Activated naive CD8-positive, alpha-beta T cell treated with anti-CD3 and anti-CD28 coated beads, Interleukin-2, amount 50 U/mL, for 16 hours (primary cell): ENCODE results near the gene SACM1L.
"Not testable (repeated sequence)": the region's sequence is repeated elsewhere in the genome, so short reads cannot be mapped to it uniquely, and the experiment has no call there.

ENCODE experiments used
- DNase-seq: peaks from one replicate; pipeline ENCODE4 v3.0.0-alpha.2; 2020; ENCODE audit warnings: low read depth, low spot score

Gene SACM1L

DNA sequence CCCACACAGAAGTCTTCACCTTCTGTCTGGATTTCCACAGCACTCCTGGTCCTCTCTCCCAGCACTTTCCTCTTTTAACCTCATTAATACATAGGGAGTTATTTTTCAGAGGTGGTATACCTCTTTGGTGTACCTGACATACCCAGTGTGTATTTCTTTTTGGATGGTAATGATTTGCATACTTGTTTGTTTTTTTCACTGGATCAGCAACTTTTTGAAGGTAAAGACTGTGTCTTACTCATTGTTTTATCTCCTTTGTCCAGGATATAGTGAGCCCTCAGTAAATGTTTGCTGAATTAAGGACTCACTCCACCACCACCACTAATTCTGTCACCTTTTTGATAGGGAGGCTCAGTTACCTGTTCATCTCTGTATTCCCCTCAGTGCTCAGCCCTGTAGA lies 52.1 kb downstream of the SACM1L start:
- DNase-seq: no peak

DNA sequence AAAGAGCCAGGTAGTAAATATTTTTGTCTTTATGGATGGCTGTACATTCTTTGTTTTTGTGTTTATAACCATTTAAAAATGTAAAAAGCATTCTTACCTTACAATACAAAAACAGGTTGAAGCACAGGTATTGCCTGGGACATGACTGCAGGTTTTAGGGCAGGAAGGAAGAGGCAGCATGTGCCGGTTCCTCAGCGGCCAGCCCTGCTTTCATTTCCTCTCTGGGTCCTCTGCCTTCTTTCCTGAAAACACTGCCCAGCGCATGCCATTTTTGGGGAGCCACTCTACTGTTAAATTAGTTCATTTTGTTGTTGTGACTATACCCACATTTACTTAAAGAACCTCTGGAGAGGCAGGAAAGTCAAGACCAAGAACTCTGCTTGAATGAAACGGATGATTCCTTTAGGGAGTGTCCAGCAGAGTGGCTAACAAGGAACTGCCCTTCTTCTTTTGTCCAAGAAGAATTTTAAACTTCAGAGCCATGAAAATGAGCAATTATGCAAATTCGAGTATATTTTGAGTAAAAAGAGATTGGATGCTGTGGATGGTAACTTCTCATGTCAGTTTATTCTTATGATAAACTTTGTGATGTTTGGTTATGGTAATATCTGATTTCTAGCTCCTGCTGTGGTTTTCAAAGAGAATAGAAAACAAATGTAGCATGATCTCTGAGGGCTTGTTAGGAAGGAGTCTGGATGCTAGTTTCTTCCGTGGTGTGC lies 52.7 kb downstream of the SACM1L start:
- no peak for DNase-seq

- no peak for DNase-seq
Observed at GRCh38 chr3:45742461-45743089, 53.4 kb downstream of the SACM1L start.

DNA sequence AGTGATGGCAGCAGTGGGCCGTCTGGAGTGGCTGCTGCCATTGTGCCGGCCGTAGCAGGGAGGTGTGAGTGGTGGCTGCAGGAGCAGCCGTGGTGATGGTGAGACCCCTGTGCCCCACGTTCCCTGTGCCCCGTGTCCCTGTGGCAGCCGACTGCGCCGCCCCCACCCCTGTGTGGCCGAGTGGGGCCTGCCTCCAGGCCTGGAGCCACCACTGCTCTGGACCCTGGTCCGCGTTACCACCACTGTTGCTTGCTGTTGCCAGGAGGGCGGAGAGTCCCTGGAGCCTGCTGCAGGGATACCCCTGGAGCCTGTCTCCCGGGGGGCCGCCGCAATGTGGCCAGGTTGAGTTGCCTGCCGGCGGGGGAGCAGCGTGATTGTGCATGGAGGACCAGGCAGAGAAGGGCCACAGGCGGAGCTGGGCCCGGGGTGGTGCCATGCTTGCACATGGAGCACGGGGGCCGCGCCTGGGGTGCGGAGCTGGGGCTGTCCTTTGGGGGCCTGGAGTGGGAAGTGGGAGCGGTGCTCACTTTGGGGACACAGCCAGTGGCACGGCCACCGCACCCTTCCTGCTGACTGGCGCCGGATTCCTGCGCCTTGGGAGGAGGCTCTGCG lies 57.1 kb downstream of the SACM1L start:
- no peak for DNase-seq

DNA sequence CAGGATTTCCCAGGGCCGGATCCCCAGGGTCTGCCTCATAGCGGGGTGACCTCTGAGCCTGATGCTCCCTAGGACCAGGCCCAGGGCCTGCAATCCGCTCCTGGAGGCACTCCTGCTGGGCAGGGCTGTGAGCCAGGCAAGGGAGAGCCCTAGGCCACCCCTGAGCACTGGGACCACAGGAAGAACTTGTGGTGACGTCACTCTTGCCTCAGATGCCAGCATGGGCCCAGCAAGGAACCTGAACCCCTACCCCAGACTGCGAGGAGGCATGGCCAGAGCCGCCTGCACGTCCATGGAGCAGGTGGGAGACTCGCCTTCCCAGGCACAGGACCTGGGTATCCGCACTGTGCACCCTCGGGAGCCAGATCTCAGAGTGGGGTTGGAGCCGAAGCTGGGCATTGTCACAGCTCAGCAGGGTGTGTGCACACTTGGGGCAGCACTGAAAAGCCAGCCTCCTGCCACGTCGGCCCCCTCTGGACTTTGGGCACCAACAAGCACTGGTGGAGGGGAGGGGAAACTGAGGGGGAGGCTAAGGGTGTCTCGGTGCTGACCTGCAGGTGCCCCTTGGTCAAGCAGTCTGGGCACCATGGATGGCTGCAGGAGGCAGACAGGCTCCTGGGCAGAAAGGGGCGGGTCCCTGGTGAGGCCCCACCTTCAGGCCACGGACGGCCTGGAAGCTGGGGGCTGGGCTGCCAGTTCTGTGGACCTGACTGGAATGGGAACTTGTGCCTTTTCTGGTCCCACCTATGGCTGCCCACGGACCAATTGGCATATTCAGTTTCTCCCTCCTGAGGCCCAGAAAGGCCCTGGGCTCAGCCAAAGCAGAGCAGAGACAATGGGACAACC lies 57.8 kb downstream of the SACM1L start:
- DNase-seq: no peak

DNA sequence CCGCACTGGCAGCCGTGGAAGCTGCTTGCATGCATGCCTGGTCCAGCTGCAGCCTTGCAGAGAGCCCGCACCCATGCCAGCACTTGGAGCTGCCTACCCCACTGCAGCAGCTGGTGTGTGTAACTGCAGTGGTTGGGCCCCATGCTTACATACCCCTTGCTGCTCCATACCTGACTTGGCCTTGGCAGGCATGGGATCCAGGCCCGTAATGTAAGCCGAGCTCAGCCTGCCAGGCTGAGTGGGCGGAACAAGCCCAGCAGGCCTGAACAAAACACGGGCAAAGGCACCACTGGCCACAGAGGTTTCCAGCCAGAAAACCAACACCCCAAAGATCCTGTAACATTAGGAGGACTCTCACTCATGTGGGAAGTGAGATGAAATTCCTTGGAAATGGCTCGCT lies 58.9 kb downstream of the SACM1L start:
- DNase-seq: no peak

DNA sequence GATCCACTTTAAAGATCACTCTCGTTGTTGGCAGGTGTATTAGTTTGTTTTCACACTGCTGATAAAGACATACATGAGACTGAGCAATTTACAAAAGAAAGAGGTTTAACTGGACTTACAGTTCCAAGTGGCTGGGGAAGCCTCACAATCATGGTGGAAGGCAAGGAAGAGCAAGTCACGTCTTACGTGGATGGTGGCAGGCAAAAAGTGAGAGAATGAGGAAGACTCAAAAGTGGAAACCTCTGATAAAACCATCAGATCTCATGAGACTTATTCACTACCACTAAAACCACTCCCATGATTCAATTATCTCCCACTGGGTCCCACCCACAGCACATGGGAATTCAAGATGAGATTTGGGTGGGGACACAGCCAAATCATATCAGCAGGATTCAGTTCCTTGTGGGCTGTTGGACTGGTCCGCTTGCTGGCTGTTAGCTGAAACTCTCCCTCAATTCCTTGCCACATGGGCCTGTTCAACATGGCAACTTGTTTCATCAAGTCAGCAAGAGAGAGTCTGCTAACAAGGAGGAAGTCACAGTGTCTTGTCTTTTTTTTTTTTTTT lies 59.9 kb downstream of the SACM1L start:
- not testable (repeated sequence) for DNase-seq

DNA sequence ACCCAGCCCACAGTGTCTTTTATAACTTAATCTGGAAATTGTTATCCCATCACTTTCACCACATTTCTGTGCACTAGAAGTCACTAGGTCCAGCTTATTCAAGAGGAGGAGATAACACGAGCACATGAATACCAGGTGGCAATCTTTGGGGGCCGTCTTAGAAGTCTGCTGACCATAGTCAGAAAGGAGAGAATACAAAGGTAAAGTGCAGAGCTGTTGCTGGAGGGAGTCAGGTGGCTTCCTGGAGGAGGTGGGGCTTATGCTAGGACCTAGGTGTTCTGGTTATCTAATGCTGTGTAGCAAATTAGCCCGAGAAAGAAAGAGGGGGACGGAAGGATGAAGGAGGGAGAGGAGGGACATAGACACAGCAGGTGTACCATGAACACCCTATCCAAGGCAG lies 60.7 kb downstream of the SACM1L start:
- no peak for DNase-seq

DNA sequence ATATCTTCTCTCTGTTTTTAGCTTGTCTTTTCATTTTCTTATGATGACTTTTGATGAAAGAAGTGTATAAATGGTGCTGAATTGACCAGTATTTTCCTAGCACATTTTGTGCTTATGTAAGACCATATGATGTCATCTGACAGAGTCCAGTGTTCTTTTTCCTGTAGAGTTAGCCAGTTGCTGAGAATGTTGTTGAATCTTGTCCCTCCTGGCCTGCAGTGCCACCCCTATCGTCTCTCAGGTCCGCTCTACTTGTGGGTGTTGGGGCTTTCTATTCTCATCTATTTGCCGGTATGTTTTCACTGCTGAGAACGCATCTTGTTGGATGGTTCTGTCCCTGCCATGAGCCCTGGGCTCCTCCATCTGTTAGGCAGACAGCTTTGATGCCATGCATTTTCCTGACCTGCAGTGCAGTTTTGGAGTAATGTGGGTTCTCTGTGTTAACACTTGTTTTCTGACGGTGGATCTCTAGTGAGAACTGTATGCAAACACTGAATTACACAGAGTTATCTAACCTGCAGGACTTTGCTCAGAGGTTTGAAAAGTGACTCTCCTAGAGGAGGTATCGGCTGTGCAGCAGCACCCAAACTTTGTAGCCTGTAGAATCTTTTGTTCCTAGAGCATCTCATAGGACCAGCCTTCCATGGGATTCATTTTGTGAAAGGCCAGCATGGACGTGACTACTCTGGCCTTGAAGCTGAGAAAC lies 62.5 kb downstream of the SACM1L start:
- DNase-seq: no peak

- no peak for DNase-seq
Observed at GRCh38 chr3:45753095-45753494, 63.9 kb downstream of the SACM1L start.

DNA sequence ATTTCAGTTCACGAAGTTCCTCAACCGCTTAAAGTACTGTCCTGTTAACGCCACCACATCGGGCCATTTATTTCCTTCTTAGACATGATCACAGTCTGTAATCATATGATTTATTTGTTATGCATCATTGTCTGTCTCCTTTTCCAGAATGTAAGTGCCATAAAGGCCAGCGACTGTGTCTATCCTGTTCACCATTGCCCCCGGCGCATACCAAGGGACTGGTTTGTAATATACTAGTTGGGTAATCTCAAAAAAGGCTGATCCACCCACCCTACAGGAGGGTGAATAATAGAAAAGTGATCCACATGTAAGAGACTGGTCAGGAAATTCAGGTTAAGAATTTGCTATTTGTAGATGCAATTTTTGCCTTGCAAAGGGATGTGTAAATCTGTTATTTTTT lies 65.3 kb downstream of the SACM1L start:
- no peak for DNase-seq

DNA sequence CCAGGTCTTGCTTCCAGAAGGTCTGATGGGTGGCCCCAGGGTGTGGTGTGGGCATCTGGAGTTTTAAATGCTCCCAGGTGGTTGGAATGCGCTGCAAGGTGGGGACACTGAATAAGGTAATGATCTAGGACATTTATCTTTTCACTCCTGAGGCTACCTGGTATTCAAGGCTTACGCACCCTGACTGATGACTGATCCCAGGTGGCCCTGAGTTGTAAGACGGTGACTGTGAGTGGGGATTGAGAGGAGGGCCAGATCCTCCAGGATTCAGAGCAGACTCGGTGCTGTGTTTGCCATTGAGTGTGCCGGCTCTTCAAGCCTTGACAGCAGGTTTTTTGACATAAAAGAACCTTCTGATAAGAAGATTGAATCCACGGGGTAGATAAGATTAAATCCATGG lies 66.9 kb downstream of the SACM1L start:
- no peak for DNase-seq

DNA sequence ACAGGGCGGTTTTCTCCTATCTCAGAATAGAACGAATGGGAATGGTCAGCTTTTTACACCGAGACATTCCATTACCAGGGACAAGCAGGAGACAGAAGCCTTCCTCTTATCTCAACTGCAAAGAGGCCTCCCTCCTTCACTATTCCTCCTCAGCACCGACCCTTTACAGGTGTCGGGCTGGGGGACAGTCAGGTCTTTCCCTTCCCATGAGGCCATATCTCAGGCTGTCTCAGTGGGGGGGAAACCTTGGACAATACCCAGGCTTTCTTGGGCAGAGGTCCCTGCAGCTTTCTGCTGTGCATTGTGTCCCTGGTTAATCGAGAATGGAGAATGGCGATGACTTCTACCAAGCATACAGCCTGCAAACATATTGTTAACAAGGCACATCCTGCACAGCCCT lies 67.9 kb downstream of the SACM1L start:
- DNase-seq: not testable (repeated sequence)

GRCh38 chr3:45758871-45759270 lies 69.7 kb downstream of the SACM1L start:
- DNase-seq: no peak

GRCh38 chr3:45759851-45760250 lies 70.7 kb downstream of the SACM1L start:
- DNase-seq: no peak

DNA sequence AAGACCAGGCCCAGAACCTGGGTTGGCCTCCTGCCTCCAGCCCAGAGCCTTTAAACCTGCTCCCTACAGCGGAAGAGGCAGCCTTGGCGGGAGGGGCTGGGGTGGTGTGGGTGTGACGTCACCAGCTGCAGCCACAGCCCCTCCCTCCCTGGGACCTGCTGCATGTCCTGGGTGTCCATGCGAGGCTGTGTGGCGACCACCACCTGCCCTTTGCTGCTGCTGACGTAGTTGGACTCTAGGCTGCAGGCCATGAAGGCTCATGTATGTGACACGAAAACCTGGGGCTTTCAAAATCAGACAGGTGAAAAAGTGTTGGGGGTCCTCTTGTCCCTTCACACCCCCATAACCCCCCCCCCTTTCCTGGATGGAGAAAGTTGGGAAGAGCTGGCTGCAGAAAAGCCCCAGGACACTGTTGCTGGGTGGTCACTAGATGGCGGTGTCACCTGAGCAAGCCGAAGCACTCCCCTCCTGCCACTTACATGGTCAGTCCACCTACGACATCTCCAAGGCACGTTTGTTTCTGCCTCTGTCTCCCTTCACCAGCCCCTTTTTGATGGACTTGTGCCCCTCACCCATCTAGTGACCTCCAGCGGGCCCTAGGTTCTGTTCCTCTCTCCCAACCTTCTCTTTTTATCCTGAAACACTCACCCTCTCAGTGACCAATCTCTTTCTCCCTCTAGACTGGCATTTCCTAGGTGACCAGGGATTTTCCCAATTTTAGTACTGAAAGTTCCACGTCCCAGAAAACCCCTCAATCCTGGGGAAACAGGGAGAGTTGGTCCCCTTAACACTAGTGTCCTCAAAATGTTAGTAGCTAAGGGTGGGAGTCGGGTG lies 71.9 kb downstream of the SACM1L start:
- DNase-seq: no peak

- no peak for DNase-seq
Observed at GRCh38 chr3:45761831-45762230, 72.6 kb downstream of the SACM1L start.

GRCh38 chr3:45762647-45763302 lies 73.6 kb downstream of the SACM1L start:
- DNase-seq: no peak

DNA sequence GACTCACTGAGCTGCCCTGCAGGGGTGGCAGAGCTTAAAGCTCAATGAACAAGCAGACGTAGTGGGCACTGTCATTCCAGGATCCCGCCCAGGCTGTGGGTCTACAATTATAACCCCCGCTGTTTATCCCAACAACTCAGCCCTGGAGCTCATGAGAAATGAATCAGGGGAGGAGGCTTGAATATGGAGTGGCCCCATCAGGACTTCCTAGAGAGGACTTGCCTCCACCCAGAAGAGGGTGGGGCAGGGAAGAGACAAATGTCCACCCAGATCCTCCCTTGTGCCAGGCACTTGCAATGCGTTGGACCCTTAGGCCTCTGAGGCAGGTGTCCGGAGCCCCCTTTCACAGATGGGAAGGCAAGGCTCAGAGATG lies 74.1 kb downstream of the SACM1L start:
- DNase-seq: no peak
